DMS53 (cell line): ENCODE measurements around the gene CBX1.
"Not testable (repeated sequence)": the region's sequence is repeated elsewhere in the genome, so short reads cannot be mapped to it uniquely, and the experiment has no call there.

Experiments
- DNase-seq: peaks from one replicate; lab custom pipeline; 2025; lab: John Stamatoyannopoulos, UW

The CBX1 gene

DNA sequence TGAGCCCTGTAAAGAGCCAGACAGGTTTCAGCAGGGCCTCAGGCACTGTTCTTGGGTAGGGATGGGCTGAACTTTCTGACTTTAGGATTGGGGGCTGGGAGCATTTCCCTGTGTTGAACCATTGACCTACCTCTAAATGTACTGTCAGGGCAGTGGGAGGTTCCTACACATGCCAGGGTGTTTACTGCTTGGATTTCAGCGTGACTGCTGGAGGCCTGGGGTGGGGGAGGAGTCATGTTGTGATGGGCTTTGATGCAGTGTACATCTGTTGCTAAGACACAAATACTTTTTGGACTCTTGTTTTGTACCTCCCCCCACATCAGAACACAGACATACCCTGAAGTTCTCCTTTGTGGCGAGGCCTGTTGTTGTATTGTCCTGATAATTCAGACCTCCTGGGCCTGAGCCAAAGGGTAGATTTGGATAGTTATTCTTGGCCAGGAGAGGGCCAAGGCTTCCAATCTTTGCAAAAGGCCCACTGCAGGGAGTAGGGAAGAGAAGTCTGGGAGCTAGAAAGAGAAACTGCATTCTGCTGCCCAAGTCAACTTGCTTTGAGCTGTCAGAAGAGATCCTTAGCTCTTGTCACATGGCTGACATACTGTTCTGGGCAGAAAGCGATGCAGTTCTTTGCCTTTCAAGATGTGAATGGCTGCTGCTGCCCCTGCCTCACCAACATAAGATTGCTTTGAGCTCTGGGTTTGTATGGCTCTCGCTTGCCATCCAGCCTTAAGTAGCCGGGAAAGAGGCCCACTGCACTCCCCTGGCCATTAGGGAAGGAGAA lies 49.4 kb downstream of the CBX1 start:
- DNase-seq, result no peak

DNA sequence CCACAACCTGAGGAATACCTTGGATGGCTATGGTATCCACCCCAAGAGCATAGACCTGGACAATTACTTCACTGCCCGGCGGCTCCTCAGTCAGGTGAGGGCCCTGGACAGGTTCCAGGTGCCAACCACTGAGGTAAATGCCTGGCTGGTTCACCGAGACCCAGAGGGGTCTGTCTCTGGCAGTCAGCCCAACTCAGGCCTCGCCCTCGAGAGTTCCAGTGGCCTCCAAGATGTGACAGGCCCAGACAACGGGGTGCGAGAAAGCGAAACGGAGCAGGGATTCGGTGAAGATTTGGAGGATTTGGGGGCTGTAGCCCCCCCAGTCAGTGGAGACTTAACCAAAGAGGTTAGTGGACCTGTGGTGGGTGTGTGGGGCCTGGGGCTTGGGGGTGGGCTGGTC lies 50.0 kb downstream of the CBX1 start:
- no peak for DNase-seq

DNA sequence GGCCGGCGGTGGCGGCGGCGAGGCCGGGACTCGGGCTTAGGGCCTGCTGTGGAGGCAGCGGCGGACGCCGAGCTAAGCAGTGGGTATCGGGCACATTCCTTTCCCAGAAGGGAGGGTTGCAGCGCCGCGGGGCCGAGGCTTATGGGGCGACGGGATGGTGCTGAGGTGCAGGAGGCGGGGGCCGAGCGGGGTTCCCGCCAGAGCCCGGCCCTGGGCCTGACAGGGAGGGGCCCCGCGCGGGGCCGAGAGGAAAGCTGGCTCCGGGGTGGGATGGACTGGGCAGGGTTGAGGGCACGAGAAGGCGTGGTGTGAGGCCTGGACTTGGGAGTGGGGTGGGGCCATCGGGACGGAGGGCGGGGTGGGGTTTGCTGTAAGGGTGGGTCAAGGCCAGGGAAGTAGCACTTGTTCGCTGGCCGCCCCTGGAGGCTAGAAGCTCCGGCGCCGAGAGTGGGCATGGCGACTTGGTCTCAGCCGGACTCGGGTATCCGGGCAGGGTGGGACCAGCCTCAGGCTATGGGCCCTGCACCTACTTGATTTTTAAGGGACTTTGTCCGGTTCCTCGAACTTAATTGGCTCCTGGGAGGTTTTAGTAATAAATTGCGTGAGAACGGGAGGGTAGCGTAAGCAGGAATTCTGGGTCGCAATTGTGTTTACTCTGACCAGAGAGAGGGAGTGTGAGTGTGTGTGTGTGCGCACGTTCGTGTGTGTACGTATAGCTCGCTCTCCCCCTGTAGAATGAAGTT lies 52.7 kb downstream of the CBX1 start:
- peak; percentile 95 for DNase-seq

DNA sequence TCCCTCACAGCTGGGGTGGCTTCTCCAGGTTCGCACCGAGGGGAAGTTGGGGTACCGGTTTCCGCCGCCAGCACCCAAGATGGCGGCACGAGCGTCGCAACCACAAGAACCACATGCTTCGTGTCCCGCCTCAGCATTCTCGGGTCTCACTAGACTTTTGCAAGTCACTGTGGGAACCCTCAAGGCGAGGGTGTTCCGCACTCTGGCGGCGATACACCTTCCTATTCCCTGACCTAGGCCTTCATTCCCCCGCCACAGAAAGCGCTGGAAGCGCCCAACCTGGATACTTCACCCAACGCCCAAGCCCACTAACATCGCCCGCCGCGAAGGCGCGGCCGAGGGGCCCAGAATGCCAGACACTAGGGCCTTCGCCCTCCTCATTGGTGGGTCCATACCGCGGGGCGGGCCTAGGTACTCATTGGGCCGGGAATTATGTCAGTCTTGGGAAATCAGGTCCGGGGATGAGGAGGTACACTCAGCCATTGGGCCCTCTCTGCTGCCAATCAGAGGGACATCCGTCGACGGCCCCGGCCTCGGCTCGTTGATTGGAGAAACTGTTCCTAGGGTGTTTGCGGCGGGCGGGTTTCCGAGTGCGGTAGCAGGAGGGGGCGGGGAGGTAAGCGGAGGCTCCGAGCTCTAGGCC lies 53.4 kb downstream of the CBX1 start, which contains the start of gene NFE2L1:
NFE2L1 (plus strand) TSS at position 619 of the 643 bp plus-strand sequence. CDS start 2,760 bp downstream, outside the sequence.
- peak; percentile 100 for DNase-seq

DNA sequence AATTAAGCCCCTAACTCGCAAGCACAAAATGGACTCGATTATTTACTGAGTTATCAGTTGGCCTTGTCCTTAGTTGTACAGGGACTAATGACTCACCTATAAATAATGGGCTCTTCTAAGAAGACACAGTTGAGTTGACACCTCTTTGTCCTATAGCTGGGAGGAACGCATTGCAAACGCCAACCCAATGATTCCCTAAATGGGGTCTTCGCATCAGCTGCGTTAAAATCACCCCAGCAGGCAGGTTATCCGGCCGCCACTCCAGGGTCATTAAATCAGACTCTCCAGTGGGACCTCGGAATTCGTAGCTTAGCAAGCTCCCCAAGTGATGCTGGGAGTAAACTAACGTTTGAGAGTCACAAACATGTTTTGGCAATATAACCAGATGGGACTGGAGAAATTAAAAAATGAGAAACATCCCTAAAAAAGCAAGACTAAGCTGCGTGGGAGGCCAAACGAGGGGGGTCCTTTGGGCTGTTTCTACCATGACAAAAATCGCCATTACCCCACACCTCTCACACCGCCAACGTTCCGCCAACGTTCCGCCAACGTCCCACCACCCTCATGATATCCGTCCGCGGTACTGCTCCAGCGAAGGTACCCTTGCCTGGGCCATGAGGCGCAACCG lies 54.1 kb downstream of the CBX1 start:
- DNase-seq, result peak; percentile 67

DNA sequence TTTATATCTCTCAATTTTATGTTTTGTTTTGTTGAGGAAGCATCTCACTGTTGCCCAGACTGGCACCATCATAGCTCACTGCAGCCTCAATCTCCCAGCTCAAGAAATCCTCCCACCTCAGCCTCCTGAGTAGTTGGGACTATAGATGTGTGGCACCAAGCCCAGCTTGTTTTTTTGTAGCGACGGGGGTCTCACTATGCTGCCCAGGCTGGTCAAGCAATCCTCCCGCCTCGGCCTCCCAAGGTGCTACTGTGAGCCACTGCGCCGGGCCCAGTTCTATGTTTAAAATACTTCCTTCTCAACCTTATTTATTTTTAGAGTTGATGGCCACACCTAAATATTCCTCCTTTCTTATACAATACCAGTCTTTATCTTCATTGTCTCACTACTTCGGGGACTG lies 55.0 kb downstream of the CBX1 start:
- no peak for DNase-seq

DNA sequence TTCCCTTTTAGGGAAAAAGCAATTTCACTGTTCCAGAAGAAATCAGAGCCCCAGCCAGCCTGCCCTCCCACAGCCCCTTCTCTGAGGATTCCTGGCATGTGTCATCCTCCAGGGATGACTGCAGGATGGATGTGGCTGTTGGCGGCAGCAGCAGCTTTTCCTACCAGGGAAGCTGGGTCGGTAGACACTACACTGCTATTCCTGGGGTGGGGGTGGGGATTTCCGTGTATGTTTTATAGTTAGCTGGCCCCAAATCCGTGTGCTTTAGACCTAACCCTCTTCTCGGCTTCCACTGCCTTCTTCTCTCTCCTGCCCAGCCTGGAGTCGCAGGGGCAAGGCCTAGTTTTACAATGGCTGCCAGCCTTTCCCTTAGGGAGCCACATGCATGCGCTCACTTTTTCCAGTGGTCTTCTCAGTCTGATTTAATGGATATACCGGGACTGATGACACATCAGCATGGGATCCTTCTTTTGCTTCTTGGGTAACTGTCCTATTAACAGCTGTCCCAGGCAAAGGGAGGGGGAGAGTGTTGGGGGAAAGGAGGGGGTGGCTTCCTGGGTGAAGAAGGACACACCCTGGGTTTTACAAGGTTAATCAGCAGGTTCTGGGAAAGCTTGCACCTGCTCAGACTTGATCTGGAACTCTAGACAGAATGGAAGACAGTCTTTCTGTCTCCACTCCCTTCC lies 55.8 kb downstream of the CBX1 start:
- DNase-seq, result no peak

DNA sequence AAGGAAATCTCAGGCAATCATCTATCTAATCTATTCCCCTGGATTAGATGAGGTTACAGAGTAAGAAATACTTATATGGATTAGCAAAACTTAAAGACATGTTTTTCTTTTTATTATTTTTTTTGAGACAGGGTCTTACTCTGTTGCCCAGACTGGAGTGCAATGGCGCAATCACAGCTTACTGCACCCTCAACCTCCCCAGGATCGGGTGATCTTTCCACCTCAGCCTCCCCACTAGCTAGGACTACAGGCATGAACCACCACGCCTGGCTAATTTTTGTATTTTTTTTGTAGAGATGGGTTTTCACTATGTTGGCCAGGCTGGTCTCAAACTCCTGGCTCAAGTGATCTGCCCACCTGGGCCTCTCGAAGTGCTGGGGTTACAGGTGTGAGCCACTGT lies 56.4 kb downstream of the CBX1 start:
- DNase-seq, result no peak

DNA sequence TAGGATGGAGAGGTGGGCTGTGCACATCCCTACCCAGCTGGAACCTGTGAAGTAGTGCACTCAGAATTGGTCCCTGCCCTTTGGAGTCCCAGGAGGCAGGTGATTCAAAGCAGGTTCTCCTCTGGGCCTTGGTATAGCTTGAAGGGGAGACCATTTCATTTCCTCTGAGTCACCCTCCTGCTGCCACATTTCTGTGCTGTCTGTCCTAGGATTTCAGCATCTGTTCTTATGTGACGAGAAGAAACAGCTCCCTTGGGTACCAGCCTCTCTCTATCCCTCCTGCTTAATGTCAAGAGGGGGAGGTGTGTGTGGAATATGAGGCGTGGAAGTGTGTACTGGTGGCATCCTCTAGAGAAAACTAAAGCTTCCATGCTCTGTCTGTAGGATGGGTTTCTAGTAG lies 58.1 kb downstream of the CBX1 start:
- peak; percentile 34 for DNase-seq

DNA sequence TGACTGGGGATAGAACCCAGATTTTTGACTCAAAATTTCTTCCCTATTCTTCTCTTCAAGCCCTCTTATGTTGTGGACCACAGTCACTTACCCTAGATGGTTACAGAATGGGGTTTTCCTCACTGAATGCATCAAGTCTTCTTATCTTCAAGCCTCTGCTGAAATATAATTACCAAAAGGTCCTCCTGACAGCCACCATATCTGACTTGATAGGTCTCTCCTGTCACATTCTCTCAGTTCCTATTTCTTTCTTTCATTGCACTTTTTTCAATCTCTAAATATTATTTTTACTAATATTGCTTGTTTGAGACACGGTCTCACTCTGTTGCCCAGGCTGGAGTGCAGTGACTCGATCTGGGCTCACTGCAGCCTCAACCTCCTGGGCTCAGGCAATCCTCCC lies 62.6 kb downstream of the CBX1 start:
- DNase-seq, result no peak

DNA sequence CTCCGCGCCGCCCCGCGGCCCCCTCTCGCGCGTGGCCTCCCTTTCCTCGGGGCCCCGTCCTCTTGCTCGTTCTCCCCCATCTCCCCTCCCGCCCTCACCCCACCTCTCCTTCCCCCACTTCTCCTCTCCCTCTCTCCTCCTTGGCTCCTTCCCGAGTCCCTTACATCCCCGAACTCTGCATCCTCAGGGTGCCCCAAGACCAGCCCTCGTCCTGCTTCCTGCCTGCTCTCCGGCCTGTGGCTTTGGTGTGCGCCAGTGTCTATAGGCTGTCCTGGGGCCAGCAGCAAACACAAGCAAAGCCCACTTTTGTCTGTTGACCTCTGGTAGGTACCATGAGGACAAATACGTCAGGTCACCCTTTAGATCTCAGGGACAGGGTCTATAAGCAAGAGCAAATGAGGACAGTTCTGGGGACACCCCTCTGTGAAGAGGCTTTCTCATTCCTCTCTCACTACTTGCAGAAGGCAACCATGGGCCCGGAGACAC lies 63.4 kb downstream of the CBX1 start:
- peak; percentile 44 for DNase-seq

DNA sequence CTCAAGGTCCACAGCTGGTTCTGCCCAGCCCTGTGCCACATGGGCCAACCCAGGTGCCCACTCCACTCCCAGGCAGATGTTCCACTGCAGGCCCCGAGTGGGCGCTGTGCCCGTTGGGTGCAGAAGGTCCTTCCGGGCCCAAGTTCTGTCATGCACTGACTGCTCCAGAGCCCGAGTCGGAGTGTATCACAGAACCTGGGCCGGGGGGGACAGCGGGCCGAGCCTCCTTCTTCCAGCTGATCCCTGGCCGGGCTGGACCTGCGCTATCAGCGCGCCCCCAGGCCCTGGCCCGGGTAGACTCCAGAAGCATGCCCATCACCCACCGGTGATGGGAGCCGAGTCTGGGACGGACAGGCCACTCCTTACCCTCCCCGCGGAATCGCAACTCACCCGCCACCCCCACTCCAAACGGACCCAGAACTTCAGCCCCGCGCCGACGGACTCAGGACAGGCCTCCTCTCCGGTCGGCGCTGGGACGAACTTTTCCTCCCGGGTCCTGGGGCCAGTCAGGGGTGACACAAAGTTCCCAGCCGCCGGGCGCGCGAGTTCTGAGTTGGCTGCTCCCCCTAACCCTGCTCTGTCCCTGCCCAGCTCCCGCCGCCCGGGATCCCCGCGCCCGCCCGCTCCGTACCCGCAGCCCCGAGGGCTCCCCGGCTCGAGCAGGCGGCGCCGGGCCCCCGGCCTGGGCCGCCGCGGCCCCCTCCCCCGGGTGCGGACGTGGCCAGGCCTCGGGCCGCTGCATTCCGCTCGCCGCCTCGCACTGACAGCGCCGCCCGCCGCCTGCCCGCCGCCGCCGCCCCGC lies 64.0 kb downstream of the CBX1 start, which contains the start of gene COPZ2:
COPZ2 (minus strand) TSS at position 762 of the 802 bp plus-strand sequence; CDS start at position 742, 20 bp downstream.
- DNase-seq, result peak; percentile 80

DNA sequence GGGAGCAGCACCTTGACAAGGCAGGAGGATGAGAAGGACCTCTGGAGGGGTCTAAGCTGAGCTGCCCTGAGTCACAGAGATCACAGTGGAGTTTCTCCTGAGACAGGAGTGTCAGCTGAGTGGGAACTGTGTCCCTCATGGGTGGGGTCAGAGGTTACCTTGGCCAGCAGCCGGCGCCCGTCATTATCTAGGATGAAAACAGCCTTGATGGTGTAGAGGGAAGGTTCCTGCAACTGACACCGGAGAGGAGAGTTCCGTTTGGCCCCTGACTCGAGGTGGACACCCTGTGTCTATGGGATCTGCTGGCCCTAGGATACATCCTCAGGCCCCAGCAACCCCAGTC lies 64.6 kb downstream of the CBX1 start:
- DNase-seq, result no peak

DNA sequence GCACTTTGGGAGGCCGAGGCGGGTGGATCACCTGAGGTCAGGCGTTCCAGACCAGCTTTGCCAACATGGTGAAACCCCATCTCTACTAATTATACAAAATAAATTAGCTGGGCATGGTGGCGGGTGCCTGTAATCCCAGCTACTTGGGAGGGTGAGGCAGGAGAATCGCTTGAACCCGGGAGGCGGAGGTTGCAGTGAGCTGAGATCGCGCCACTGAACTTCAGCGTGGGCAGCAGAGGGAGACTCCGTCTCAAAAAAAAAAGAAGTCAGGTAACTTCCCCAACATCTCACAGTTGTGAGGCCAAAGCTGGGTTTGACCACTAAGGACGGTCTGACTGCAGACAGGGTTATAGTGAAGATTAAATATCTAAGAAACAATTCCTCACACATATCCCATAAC lies 66.5 kb downstream of the CBX1 start:
- not testable (repeated sequence) for DNase-seq

DNA sequence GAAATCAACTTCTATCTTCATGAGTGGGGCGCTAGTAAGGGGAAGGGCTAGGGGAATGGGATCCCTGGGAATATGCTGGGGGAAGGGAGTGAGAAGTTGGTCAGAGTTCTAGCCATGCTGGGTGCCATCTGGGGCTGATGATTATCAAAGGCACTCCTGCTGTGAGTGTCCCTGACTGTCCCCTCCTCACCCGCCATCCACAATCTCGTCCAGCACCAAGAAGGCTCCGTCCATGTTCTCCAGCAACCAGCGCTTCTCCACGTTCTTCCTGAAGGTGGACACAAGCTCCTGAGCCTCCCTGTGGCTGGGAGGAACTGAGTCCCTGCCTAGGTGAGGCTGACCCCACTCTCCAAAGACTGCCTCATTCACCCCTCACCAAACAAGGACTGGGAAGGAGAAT lies 69.3 kb downstream of the CBX1 start:
- DNase-seq, result no peak

DNA sequence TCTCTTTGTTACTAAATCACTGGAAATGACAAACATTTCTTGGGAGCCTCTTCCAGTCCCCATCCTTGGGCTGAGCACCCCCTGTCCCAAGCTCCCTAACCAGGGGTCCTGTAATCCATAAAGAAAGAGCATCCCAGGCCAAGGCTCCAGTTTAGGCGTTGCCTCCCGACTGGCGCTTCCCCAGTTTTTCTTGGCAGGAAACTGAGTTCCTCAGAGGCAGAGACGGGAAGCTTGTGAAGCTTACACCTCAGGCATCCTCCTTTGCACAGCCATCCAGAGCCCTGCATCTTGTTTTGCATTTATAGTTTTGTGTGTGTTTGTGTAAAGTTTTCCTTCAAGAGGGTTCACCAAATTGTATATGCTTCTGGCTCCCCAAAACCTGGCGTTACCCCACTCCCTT lies 70.7 kb downstream of the CBX1 start:
- DNase-seq, result no peak

DNA sequence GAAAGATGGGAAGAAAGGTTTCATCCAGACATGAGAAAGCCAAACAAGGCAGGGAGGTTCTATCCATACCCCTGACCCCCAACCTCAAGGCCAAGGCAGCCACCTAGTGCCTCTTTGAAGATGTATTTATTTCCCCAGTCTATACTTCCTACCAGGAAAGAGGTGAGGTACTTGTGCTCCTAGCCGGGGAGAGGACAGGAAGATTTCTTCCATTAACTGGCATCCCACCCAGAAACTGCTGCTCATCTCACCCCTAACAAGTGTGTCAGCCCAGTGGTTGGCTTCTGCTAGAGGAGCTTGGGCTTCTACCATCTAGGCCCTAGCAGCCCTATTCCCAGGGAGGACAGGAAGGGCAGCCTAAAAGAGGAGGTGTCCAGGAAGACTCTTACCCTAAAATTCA lies 72.5 kb downstream of the CBX1 start:
- DNase-seq, result no peak

DNA sequence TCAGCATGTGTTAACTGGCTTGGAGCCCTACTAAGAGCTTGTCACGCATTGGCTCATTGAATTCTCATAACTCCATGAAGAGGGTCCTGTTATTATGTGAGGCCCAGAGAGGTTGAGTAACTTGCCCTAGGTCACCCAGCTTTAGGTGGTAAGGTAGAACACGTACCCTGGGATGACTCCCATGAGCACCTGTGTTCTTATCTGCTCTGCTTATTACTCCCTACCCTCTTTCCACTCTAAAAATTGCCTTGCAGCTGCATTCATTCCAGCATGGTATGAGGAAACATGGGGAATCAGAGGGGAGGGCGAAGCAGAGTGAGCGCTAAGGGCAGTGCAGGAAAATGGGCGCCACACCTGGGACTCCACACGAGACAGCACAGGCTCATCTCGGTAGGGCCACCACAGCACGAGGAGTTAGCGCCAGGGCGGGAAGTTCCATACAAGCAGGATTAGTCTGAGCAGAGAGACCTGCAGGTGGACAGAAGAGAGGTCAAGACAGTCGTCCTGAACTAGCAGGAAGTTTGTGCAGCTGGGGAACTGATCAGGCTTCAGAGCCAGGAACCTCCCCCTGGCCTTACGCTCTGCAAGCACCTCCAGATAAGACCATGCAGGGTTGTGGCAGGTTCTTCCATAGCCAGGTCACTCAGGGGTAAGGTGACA lies 73.8 kb downstream of the CBX1 start:
- DNase-seq, result peak; percentile 58

DNA sequence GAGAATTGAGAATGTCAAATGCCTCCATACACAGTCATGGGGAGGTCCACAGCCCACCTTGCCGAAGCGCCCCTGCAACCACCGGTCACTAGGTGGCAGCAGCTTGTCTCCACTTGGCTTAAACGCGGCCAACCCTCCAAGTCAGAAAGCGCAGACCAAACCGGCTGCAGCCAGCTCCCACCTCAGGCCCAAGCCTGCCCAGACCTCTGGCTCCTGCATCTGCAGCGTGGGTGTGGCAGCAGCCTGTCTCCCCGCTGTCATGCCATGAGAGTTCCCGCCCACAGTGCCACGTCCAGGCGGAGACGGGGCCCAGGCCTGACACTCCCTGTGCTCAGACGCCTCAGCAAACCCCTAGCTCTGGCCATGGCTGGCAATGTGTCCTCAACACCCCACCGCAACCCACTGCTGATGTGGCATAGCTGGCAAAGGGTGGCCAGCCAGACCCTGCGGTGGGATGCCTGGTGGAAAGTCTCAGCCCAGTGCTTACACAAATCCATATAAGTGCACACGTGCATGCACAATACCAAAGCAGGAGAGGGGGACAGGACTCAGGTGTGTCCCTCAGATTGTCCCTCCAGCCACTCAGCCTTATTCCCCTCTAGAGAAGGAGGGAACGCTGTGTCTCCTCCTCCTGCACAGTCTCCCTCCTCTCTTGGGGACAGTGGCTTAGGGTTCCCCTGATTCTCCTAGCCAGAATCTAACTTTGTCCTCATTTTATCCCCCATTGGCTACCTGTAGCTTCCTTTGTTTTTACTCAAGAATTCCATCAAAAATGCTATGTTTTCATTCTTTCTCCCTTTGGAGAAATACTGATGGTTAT lies 74.6 kb downstream of the CBX1 start:
- peak; percentile 98 for DNase-seq
